ENCODE measurements around the gene FOXO6. TPM values are rescaled to one million over a fixed set of nuclear protein-coding genes. Genes with fewer than 3 reads are reported as not detected.

Gene FOXO6
- total RNA-seq, 1 experiment from 2014 or later, result 0.59 TPM

GRCh38 chr1:41350055-41350378 lies 11.2 kb upstream of the FOXO6 start:
- no peak for DNase-seq
- H3K4me1 Mint-ChIP-seq (ENCODE audit: low read depth, unreplicated experiment), result no peaks in the 10 kb centered on the region
- ChIA-PET POLR2A (no interaction called here), CTCF (no interaction called here)
- no peak overlapping the region for H3K27ac Mint-ChIP-seq (ENCODE audit: unreplicated experiment)
- no TSS peak for BruUV-seq (replicated peaks)
- no peaks in the 10 kb centered on the region for H3K36me3 ChIP-seq (ENCODE audit: control insufficient read depth, insufficient read depth, low read length)
- no peak for TF ChIP-seq CTCF (IDR thresholded peaks at IDR 0.05; ENCODE audit: insufficient read depth in 1 of 2, low read depth in 1 of 2, low read length in 1 of 2, severe bottlenecking in 1 of 2, unreplicated experiment in 1 of 2)
- no peaks in the 10 kb centered on the region for H3K9me3 ChIP-seq
- H3K4me3 Mint-ChIP-seq (ENCODE audit: unreplicated experiment), result no peak overlapping the region
- no peak overlapping the region for H3K4me3 ChIP-seq (ENCODE audit: low read depth, low read length)
- intact Hi-C loops (cut with micrococcal nuclease; ENCODE audit: unreplicated experiment), result no loop called here
- no peaks in the 10 kb centered on the region for H3K27me3 Mint-ChIP-seq (ENCODE audit: insufficient read depth, unreplicated experiment)
- H3K4me1 ChIP-seq, result no peaks in the 10 kb centered on the region
- H3K9me3 Mint-ChIP-seq (ENCODE audit: unreplicated experiment), result no peaks in the 10 kb centered on the region
- no peaks in the 10 kb centered on the region for H3K27me3 ChIP-seq (replicated peaks; ENCODE audit: control insufficient read depth, insufficient read depth, low read length)
- peaks cover 6% of the 10 kb centered on the region for H3K36me3 Mint-ChIP-seq (ENCODE audit: insufficient read depth, unreplicated experiment)

GRCh38 chr1:41351262-41352151 lies 9.7 kb upstream of the FOXO6 start:
- intact Hi-C loops (cut with micrococcal nuclease; ENCODE audit: unreplicated experiment), result no loop called here
- TF ChIP-seq CTCF (IDR thresholded peaks at IDR 0.05; ENCODE audit: insufficient read depth in 1 of 2, low read depth in 1 of 2, low read length in 1 of 2, severe bottlenecking in 1 of 2, unreplicated experiment in 1 of 2), result no peak
- POLR2A ChIA-PET, result no interaction called here
- Histone ChIP-seq H3K4me1 (no peaks in the 10 kb centered on the region), H3K27me3 (replicated peaks; ENCODE audit: control insufficient read depth, insufficient read depth, low read length) (no peaks in the 10 kb centered on the region), H3K36me3 (ENCODE audit: control insufficient read depth, insufficient read depth, low read length) (no peaks in the 10 kb centered on the region), H3K4me3 (ENCODE audit: low read depth, low read length) (no peak overlapping the region), H3K9me3 (no peaks in the 10 kb centered on the region)
- Mint-ChIP-seq H3K27ac (ENCODE audit: unreplicated experiment) (no peak overlapping the region), H3K4me3 (ENCODE audit: unreplicated experiment) (no peak overlapping the region), H3K36me3 (ENCODE audit: insufficient read depth, unreplicated experiment) (peaks cover 6% of the 10 kb centered on the region), H3K27me3 (ENCODE audit: insufficient read depth, unreplicated experiment) (no peaks in the 10 kb centered on the region), H3K4me1 (ENCODE audit: low read depth, unreplicated experiment) (no peaks in the 10 kb centered on the region), H3K9me3 (ENCODE audit: unreplicated experiment) (no peaks in the 10 kb centered on the region)
- DNase-seq, result no peak
- BruUV-seq (replicated peaks), result no TSS peak
- CTCF ChIA-PET, result no interaction called here

GRCh38 chr1:41353744-41354143 lies 7.5 kb upstream of the FOXO6 start:
- Histone ChIP-seq H3K27me3 (replicated peaks; ENCODE audit: control insufficient read depth, insufficient read depth, low read length) (no peaks in the 10 kb centered on the region), H3K4me1 (no peaks in the 10 kb centered on the region), H3K9me3 (no peaks in the 10 kb centered on the region), H3K36me3 (ENCODE audit: control insufficient read depth, insufficient read depth, low read length) (no peaks in the 10 kb centered on the region), H3K4me3 (ENCODE audit: low read depth, low read length) (no peak overlapping the region)
- TF ChIP-seq CTCF (IDR thresholded peaks at IDR 0.05; ENCODE audit: insufficient read depth in 1 of 2, low read depth in 1 of 2, low read length in 1 of 2, severe bottlenecking in 1 of 2, unreplicated experiment in 1 of 2), result no peak
- Mint-ChIP-seq H3K27me3 (ENCODE audit: insufficient read depth, unreplicated experiment) (no peaks in the 10 kb centered on the region), H3K27ac (ENCODE audit: unreplicated experiment) (no peak overlapping the region), H3K36me3 (ENCODE audit: insufficient read depth, unreplicated experiment) (peaks cover 6% of the 10 kb centered on the region), H3K9me3 (ENCODE audit: unreplicated experiment) (no peaks in the 10 kb centered on the region), H3K4me3 (ENCODE audit: unreplicated experiment) (no peak overlapping the region), H3K4me1 (ENCODE audit: low read depth, unreplicated experiment) (peaks cover 10% of the 10 kb centered on the region)
- peak; percentile 21 to 70 for DNase-seq
- BruUV-seq (replicated peaks), result no TSS peak
- intact Hi-C loops (cut with micrococcal nuclease; ENCODE audit: unreplicated experiment), result no loop called here
- ChIA-PET POLR2A (no interaction called here), CTCF (no interaction called here)
